Stimulated activated CD4-positive, alpha-beta T cell treated with anti-CD3 and anti-CD28 coated beads, Interleukin-4, amount 100 ng/mL, for 4 hours (primary cell): ENCODE measurements around the gene ZP1.

Experiments used
- DNase-seq, 2 experiments: peaks; one replicate each; pipeline ENCODE4 v3.0.0-alpha.2; 2020

ZP1 gene

DNA sequence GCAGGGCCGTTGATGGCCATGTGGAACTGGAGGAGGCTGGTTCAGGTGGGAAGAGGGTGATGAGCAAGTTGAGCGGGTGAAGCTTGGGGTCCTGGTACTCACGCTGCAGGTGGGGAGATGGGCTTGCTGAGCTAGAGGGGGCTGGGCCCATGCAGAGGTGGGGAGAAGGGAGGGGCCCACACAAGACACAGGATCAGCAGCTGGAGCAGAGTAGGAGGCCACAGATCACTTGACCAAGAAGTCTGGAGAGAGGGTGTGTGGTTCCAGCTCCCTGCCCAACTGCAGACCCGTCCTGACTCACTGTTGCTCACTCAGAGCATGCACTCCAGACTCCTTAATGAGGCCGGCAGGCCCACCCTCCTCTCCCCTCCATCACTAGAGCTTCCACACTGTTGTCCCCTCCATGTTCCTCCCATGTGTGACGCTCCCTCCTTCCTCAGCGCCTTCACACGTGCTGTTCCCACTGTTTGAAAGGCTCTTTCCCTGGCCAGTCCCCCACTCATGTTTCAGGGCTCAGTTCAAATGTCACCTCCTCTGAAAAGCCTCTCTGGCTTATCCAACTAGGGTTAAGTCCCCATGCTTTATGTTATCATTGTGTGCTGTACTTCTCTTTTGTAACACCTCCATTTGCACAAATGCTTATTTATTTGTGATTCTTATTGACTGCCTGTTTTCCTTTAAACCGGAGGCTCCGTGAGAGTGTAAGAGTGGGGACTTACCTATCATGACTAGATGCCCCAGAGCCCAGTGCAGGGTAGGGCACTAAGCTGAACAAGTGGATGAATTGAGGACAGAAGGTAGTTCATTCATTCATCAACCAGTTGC is 23.1 kb upstream of the ZP1 start:
- DNase-seq = no peak

DNA sequence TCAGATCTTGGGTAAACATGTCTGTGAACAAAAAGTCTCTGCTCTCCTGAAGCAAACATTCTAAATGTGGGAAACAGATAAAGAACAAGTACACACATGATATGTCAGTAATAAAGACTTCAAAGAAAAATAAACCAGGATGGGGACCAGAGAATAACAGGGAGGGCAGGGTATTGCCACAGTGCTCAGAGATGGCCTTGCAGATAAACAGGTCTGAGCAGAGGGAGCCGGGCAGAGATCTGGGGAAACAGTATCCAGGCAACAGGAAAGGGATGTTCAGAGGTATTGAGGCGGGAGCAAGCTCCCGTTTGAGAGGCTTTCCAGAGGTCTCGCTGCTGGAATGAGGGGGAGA is 22.5 kb upstream of the ZP1 start:
- DNase-seq = no peak

DNA sequence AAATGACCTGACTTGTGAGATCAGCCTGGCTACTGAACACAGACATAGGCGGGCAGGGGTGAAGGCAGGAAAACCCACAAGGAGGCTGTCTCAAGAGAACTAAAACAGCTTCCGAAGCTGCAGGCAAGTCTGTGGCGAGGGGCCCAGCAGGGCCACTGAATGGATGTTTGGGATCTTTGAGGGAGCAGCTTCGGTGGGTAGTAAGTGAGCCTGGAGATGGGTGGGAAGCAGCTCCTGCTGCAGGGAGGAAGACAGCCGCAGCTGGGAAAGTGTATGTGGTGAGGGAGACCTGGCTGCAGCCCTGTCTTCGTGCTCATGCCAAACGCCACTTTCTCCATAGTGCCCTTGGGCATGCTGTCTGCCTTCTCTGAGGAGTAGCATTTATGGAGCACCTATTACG is 22.0 kb upstream of the ZP1 start:
- DNase-seq = no peak

DNA sequence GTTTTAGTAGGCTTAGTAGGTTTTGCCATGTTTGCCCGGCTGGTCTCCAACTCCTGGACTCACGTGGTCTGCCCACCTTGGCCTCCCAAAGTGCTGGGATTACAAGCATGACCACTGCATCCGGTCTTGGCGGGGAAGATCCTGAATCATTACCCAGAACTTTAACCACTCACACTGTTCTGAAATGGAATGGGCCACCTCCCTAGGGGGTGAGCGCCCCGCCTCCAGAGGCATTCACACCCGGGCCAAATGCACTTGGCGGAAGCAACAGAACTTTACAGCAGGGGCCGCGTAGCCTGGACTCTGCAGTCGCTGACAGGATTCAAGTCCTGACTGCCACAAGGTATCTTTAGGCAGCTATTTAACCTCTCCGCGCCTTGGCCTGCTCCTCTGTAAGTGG is 20.1 kb upstream of the ZP1 start:
- no peak for DNase-seq

DNA sequence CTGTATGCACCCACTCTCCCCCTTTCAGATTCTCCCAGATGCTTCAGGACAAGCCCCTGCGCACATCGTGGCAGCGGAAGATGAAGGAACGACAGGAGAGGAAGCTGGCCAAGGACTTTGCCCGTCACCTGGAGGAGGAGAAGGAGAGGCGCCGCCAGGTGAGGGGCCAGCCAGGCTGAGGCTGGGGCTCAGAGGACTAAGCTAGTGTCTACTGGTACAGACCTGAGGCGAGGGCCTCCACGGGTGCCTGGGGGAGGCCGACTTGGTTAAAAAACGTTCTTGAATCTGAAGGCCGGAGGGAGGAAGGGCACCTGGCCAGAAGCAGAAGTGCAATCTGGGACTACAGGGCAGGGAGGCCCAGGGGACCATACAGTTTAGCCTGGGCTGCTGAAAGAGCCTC is 19.4 kb upstream of the ZP1 start:
- DNase-seq = no peak

GRCh38 chr11:60848714-60849151 is 18.6 kb upstream of the ZP1 start:
- no peak for DNase-seq

DNA sequence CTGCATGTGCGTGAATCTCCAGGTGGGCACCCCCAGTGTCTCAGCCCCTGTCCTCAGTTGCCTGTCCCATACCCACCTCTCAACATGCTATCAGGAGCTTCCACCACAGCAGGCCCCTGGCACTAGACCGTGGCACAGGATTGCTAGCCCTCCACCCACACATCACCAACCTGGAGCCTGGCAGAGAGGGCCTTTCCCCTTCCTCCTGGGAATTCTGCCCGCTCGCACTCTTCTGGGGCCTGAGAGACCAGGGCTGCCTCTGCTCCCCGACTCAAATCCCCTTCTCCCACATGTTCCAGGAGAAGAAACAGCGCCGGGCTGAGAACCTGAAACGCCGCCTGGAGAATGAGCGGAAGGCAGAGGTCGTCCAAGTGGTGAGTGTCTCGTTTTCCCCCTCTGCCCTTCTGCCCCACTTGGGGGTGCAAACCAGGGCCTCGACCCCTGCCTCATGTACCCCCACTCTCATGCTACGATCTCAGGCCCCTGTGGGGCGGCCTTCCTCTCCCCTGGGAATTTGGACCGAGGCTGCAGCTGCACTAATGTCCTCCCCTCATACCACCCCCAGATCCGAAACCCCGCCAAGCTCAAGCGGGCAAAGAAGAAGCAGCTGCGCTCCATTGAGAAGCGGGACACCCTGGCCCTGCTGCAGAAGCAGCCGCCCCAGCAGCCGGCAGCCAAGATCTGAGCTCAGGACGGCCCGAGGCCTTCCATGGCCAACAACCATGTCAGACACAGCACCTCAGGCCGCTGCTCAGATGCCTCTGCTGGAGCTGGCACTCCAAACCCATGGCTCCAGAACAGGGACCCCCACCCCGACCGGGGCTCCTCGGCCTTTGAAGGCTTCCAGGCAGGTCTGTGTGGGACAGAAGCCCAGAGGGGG is 17.5 kb upstream of the ZP1 start:
- no peak for DNase-seq

DNA sequence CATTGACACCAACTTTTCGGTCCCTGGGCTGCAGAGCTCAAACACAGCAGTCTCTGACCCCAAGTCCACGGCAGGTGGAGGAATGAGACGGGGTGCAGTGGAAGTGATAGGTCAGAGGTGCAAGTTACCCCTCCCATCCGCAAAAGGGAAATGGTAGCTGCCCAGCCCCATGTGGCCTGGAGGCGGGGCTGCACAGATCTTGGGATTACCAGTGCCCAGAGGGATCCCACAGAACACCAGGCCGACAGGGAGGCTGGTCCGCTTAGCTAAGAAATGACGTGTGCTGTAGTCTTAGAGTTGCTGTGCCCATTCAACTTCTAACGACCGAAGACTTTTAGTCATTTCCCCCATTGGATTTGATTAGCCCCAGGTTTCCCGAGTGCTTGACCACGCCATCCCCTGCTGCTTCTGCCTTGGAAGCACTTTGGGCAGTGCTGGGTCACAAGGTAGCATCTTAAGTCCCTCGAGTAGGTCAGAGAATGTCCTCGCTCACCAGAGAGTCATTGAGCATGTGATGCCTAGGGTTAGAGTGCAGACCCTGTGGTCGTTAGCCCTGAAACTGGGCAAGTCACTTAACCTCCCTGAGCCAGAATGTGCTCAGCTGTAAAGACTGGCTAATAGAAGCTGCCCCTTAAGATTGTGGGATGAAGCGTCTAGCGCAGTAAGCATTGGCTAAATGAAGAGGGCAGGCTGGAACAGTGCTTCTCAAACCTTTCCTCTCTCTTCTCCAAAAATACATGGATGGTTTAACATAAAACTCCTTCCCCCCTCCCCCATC is 15.8 kb upstream of the ZP1 start:
- no peak for DNase-seq

DNA sequence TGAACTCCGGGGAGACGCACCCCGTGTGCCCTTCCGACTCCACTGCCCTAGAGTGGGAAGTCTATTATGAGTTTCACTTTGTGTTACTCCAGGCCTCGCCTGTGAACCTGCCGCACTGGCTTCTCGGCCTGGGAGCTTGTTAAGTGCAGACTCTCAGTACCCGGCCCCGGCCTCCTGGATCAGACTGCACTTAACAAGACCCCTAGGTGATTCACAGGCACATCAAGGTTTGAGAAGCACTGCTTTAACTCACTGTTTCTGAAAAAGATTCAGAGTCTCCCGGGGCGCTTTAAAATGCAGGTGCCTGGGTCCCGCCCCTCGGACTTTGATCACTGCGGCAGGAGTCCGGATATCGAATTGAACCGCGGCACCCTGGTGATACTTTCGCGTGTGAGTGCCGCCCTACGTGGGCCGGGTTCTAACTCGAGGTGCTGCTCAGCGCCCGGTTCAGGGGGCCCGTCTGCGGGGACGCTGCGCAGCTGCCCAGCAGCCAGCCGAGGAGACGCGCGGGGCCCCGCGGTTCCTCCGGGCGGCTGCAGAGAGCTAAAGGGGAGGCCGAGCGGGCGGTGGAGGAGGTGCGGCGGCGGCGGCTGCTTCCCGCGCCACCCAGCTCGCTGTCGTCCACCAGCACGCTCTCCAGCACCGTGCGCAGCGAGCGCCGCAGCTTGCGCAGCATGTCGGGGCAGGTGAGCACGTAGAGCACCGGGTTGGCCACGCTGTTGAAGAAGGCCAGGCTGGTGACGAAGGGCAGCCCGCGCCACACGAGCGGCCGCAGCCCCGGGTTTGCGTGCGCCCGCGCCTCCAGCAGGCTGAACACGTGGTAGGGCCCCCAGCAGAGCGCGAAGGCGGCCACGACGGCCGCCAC is 15.0 kb upstream of the ZP1 start:
- no peak for DNase-seq

DNA sequence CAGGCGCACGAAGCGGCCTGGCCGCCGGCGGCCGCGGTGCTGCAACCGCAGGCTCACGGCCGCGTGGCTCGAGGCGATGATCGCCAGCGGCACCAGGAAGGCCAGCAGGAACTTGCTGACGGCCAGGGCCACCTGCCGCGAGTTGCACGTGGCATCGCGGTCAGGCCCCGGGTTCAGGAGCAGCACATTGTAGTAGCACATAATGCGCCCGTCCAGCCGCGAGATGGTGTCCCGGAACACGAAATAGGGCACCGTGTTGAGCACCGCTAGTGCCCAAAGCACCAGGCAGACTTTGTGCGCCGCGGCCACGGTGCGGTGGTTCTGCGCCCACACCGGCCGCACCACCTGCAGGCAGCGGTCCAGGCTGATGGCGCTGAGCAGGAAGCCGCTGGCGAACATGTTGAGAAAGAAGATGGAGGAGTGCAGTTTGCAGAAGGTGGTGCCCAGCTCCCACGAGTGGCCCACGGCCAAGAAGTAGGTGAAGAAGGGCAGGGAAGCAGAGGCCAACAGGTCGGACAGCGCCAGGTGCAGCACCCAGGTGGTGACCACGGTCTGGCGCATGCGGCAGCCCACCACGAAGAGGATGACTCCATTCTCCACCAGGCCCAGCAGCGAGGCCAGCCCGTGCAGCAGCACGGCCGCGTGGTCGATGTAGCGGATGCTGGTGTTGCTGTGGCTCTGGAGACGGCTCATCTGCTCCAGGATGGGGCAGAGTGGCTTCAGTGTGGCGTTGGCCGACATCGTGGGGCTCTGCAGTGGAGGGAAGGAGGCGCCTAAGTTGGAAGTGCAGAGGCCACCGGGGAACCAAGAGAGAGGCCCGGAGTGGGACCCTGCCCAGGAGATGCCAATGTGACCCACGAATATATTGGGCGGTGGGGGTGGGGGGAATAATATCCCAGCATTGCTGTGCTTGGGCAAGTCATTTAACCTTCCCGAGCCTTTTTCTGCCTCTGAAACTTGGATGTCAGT is 14.1 kb upstream of the ZP1 start:
- no peak for DNase-seq

DNA sequence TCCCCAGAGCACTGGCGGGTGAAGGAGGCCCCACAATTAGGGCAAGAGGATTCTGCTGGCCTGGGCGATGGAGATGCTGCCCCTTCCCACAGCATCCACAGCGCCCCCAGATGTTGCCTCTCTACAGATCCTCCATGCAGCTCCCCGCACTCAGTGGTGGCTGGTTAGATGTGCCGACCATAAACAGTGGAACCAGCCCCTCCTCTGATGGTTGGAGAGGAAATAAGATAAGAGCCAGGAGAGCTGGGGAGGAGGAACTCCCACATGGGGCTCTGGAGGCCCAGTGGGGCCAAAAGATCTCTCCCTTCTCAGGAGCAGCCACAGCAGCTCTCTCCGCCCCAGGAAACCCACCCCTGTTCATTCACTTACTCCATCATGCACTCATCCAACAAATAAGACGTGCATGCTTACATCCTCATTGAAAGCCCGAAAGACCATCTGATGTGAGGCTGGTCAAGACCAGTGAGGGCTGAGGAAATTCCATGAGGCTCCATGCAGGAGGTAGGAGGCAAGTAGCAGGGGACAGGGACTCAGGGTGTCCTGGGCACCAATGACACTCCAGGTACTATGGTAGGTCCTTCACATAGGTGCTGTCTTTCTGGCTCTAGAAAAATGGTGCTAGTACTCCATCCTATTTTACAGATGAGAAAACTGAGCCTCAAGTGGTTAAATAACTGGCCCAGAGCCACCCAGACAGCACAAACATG is 13.0 kb upstream of the ZP1 start:
- DNase-seq = no peak

- DNase-seq = no peak
Measured at GRCh38 chr11:60854847-60855725, 12.3 kb upstream of the ZP1 start.

DNA sequence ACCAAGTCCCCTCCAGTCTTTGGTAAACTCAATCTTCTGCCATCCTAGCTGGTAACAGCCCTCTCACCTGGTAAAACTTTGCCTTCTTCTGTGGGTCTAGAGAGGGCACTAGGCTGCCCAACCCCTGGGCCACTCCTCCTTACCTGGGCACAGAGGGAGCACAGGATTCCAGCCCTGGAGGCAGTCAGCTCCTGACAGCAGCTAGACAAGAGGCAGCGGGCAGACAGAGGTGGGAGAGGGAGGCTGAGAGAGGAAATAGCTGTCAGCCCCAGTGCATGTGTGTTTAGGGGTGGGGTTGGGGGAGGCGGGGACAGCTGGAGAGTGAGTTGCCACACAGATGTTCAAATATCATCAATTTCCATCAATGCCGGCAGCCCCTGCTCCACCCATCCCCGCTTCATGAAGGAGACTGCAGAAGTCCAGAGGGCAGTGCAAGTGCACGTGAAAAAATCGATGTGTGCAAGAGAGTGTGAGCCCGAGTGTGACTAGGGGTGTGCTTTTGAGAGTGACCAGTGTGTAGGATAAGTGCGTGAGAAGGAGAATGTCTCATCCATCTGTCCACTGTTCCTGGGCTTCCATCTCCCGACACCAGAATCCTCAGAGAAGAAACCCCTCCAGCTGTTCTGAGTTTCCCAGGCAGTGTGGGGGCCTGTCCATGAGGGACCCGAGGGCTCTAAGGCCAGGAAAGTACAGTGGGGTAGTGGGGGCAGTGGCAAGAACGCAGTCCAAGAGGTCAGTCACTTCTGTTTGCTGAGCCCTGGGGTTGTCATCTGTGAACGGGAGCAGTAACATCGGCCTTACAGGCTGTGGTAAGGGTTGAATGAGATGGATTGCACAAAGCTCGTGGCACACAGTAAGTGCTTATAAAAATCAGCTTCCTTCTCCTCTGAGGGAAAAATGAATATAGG is 11.4 kb upstream of the ZP1 start, which contains the start of gene PTGDR2:
TSS of gene PTGDR2 (minus strand) at position 225 of the 908 bp plus-strand sequence. CDS start 2,228 bp downstream, outside the sequence.
- DNase-seq = no peak

- no peak for DNase-seq
Measured at GRCh38 chr11:60857378-60858232, 9.7 kb upstream of the ZP1 start.

DNA sequence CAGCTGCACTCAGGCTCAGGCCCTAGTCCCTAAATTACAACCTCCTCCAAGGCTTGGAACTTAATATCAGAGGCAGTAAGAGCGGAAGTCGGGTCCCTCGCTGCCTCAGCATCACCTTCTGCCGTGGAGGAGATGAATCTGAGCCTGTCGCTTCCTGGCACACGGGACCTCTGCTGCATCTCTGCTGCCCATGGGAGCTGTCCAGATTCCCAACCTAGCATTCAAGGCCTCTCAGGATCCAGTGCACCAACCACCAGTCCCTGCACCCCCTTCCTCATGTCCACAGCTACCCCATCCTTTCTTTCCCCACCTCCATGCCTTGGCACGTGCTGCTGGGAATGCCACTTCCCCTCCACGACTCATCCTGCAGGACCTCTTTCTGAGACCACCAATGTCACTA is 9.1 kb upstream of the ZP1 start:
- no peak for DNase-seq

- DNase-seq = no peak
Measured at GRCh38 chr11:60858731-60859464, 8.4 kb upstream of the ZP1 start.
